Mammary epithelial cell (primary cell): ENCODE results near the gene RSBN1L.

ENCODE experiments used
- EZH2 ChIP-seq: IDR thresholded peaks from 2 replicates; pipeline ENCODE4 v1.6.1; 2012; ENCODE audit warnings: low read length, inconsistent platforms, borderline replicate concordance
- TF ChIP-seq, protein P1 (sequence below), 2 donors: IDR thresholded peaks in 1 of 2; conservative IDR thresholded peaks in 1 of 2; 2 replicates each; pipeline ENCODE4 v1.5.1; 2011 to 2012; ENCODE audit warnings: inconsistent platforms in 2 of 2, low read length in 2 of 2, mild to moderate bottlenecking in 2 of 2, control low read depth in 1 of 2, low read depth in 1 of 2; ENCODE audit not compliant: insufficient read depth in 1 of 2; ENCODE audit errors: extremely low read depth in 1 of 2

DNA sequence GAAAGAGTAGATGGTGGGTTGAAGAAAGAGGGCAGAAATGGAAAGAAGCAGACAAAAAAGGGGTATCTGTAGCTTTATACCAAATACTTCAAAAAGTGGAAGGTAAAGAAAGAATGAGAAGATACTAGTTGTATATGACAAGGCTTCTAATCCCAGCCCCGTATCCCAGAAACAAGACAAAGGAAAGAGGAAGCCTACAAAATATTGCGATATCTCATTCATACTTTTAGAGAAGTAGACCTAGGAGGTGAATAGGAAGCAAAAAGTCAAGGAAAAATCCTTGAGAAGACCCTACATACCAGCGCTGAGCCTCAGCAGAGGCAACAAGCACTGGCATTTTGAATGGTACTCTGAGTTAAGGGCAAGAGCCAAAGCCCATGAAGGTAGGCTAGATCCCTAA lies 128.9 kb downstream of the RSBN1L start:
- TF ChIP-seq, protein P1, sequence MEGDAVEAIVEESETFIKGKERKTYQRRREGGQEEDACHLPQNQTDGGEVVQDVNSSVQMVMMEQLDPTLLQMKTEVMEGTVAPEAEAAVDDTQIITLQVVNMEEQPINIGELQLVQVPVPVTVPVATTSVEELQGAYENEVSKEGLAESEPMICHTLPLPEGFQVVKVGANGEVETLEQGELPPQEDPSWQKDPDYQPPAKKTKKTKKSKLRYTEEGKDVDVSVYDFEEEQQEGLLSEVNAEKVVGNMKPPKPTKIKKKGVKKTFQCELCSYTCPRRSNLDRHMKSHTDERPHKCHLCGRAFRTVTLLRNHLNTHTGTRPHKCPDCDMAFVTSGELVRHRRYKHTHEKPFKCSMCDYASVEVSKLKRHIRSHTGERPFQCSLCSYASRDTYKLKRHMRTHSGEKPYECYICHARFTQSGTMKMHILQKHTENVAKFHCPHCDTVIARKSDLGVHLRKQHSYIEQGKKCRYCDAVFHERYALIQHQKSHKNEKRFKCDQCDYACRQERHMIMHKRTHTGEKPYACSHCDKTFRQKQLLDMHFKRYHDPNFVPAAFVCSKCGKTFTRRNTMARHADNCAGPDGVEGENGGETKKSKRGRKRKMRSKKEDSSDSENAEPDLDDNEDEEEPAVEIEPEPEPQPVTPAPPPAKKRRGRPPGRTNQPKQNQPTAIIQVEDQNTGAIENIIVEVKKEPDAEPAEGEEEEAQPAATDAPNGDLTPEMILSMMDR (conservative IDR thresholded peaks at IDR 0.05 in 1 of 2, IDR thresholded peaks at IDR 0.05 in 1 of 2; ENCODE audit: extremely low read depth in 1 of 2, insufficient read depth in 1 of 2, low read depth in 1 of 2, low read length in 2 of 2), result no peak
- no peak for TF ChIP-seq EZH2
